HG03280 (cell line): ENCODE results near the gene GTPBP1.

Source experiments
- ATAC-seq: cut with Tn5 transposase; IDR thresholded peaks from one replicate; pipeline ENCODE4 v1.9.1; 2021; ENCODE audit warnings: mild to moderate bottlenecking, moderate library complexity; ENCODE audit not compliant: unreplicated experiment

GTPBP1 gene

DNA sequence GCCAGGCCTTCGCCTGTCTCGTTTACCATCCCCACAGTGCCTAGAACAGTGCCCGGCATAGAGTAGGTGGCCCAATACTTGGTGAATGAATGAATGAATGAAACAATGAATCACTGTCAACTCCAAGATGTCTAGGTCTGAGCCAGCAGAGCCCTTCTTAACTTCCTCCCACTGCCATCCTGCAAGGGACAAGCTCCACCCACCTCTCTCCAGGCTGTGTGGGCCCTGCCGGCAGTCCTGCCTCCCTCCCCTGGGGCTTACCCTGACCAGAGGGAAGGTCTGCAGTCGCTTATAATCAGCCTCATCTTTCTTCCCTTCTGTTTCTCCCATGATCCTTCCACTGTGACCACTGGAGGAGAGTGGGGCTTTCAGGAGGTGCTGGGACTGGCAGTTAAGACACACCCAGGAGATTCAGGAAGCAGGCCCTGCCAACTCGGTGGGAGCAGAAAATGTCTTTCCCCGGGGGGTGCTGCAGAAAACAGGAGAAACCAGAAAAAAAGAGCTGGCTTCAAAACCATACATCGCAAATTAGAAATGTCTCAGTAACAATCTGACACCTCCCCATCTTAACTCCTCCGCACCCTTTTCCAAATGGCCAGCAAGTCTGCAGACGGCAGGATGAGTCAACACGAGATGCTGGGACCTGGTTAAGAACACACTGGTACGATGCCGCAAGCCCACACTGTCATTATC, 76.8 kb downstream of the GTPBP1 start:
- ATAC-seq = no peak
